ENCODE results near the gene CCL18. TPM values are rescaled to one million over a fixed set of nuclear protein-coding genes. Genes with fewer than 3 reads are reported as not detected.
A peak's percentile ranks its signal among the peaks of the same experiment; 100 is the strongest.
"Not testable (repeated sequence)": the region's sequence is repeated elsewhere in the genome, so short reads cannot be mapped to it uniquely, and the experiment has no call there.

CCL18 gene
- total RNA-seq, 5 donors from 2014 or later (not counting 1 experiment from before 2014, with no cell fraction given), result not detected

GRCh38 chr17:36074365-36074764 lies 10.3 kb downstream of the CCL18 start:
- ChIA-PET POLR2A (interaction anchor here in 1 of 2 donors (0.6 kb wide), 1 partner anchor 53 kb away, joined by 3 read pairs; no protein-coding TSS in a partner anchor), CTCF (interaction anchor here in 1 of 2 donors (1.1 to 1.6 kb wide), 2 partner anchors 74 to 99 kb away, joined by 4 read pairs; no protein-coding TSS in a partner anchor)
- no CpG with 5 or more reads among the region's 1 CpG for WGBS (ENCODE audit: insufficient coverage)
- Histone ChIP-seq H3K9me3 (no peaks in the 10 kb centered on the region), H3K4me3 (ENCODE audit: control insufficient read depth in 1 of 2, extremely low read depth in 1 of 2, low read length in 1 of 2) (no peak overlapping the region), H3K27me3 (replicated peaks in 1 of 2; ENCODE audit: control insufficient read depth in 2 of 2, extremely low read depth in 1 of 2, insufficient read depth in 2 of 2, low read length in 1 of 2) (no peaks in the 10 kb centered on the region), H3K27ac (ENCODE audit: low read length) (peak overlapping the region; percentile 10), H3K4me1 (ENCODE audit: control insufficient read depth in 1 of 2, extremely low read depth in 1 of 2, insufficient read depth in 2 of 2, low read length in 2 of 2) (peaks cover 0 to 35% of the 10 kb centered on the region in 2 experiments), H3K36me3 (ENCODE audit: control insufficient read depth in 2 of 2, extremely low read depth in 1 of 2, insufficient read depth in 1 of 2, low read length in 1 of 2) (no peaks in the 10 kb centered on the region)
- Mint-ChIP-seq H3K4me3 (no peak overlapping the region), H3K9me3 (peaks cover 2 to 9% (median 4%) of the 10 kb centered on the region in 3 donors), H3K36me3 (no peaks in the 10 kb centered on the region), H3K4me1 (peaks cover 5 to 7% (median 6%) of the 10 kb centered on the region in 3 donors), H3K27me3 (peaks cover 4 to 6% of the 10 kb centered on the region in 2 donors), H3K27ac (no peak overlapping the region)
- ATAC-seq (replicated peaks in 1 of 4) (no peak), DNase-seq (no peak)

- H3K27me3 Mint-ChIP-seq; H3K9me3 ChIP-seq; H3K27me3 ChIP-seq (replicated peaks in 1 of 2; ENCODE audit: control insufficient read depth in 2 of 2, extremely low read depth in 1 of 2, insufficient read depth in 2 of 2, low read length in 1 of 2); H3K9me3 Mint-ChIP-seq; POLR2A ChIA-PET; H3K4me3 ChIP-seq (ENCODE audit: control insufficient read depth in 1 of 2, extremely low read depth in 1 of 2, low read length in 1 of 2); H3K36me3 ChIP-seq (ENCODE audit: control insufficient read depth in 2 of 2, extremely low read depth in 1 of 2, insufficient read depth in 1 of 2, low read length in 1 of 2); H3K36me3 Mint-ChIP-seq; DNase-seq: not testable (repeated sequence)
- H3K27ac ChIP-seq (ENCODE audit: low read length), result peak overlapping the region; percentile 92
- WGBS (ENCODE audit: insufficient coverage), result 60% methylated on average over 1 of the region's 5 CpGs
- peaks cover 10 to 45% (median 21%) of the 10 kb centered on the region in 3 donors for H3K4me1 Mint-ChIP-seq
- peak overlapping the region; percentile 90 to 91 for H3K27ac Mint-ChIP-seq
- CTCF ChIA-PET, result interaction anchor here in 1 of 2 donors (1.3 kb wide), 1 partner anchor 10 kb away, joined by 8 read pairs; no protein-coding TSS in a partner anchor
- peaks cover 0 to 51% of the 10 kb centered on the region in 2 experiments for H3K4me1 ChIP-seq (ENCODE audit: control insufficient read depth in 1 of 2, extremely low read depth in 1 of 2, insufficient read depth in 2 of 2, low read length in 2 of 2)
- ATAC-seq (replicated peaks in 1 of 4), result peak in 3 of 4 experiments; percentile 13 to 24 (median 14)
- H3K4me3 Mint-ChIP-seq, result peak overlapping the region in 2 of 3 donors; percentile 36 to 55
These were observed 17.8 kb downstream of the CCL18 start for GRCh38 chr17:36081681-36082471.

- H3K36me3 ChIP-seq (ENCODE audit: control insufficient read depth in 2 of 2, extremely low read depth in 1 of 2, insufficient read depth in 1 of 2, low read length in 1 of 2); POLR2A ChIA-PET; H3K27me3 ChIP-seq (replicated peaks in 1 of 2; ENCODE audit: control insufficient read depth in 2 of 2, extremely low read depth in 1 of 2, insufficient read depth in 2 of 2, low read length in 1 of 2); H3K36me3 Mint-ChIP-seq; H3K9me3 Mint-ChIP-seq; H3K27me3 Mint-ChIP-seq; H3K4me3 ChIP-seq (ENCODE audit: control insufficient read depth in 1 of 2, extremely low read depth in 1 of 2, low read length in 1 of 2); H3K9me3 ChIP-seq: not testable (repeated sequence)
- Mint-ChIP-seq H3K27ac (peak overlapping the region; percentile 90 to 91), H3K4me1 (peaks cover 10 to 45% (median 21%) of the 10 kb centered on the region in 3 donors), H3K4me3 (peak overlapping the region; percentile 21 to 55 (median 36))
- CTCF ChIA-PET, result interaction anchor here in 1 of 2 donors (0.7 to 1.3 kb wide), 2 partner anchors 11 to 21 kb away, joined by 3 to 8 read pairs; no protein-coding TSS in a partner anchor
- DNase-seq, result peak in 33 of 35 experiments; percentile 12 to 79 (median 53)
- Histone ChIP-seq H3K27ac (ENCODE audit: low read length) (peak overlapping the region; percentile 92), H3K4me1 (ENCODE audit: control insufficient read depth in 1 of 2, extremely low read depth in 1 of 2, insufficient read depth in 2 of 2, low read length in 2 of 2) (peaks cover 0 to 51% of the 10 kb centered on the region in 2 experiments)
- ATAC-seq (replicated peaks in 1 of 4), result peak; percentile 69 to 87 (median 76)
- 20% methylated on average over 5 of the region's 8 CpGs for WGBS (ENCODE audit: insufficient coverage)
These were observed 18.5 kb downstream of the CCL18 start for GRCh38 chr17:36082482-36083120.

- H3K36me3 Mint-ChIP-seq; H3K9me3 ChIP-seq; H3K27me3 ChIP-seq (replicated peaks in 1 of 2; ENCODE audit: control insufficient read depth in 2 of 2, extremely low read depth in 1 of 2, insufficient read depth in 2 of 2, low read length in 1 of 2); H3K4me3 ChIP-seq (ENCODE audit: control insufficient read depth in 1 of 2, extremely low read depth in 1 of 2, low read length in 1 of 2); ATAC-seq (replicated peaks in 1 of 4); CTCF ChIA-PET; POLR2A ChIA-PET; H3K4me3 Mint-ChIP-seq; DNase-seq; H3K36me3 ChIP-seq (ENCODE audit: control insufficient read depth in 2 of 2, extremely low read depth in 1 of 2, insufficient read depth in 1 of 2, low read length in 1 of 2); H3K9me3 Mint-ChIP-seq: not testable (repeated sequence)
- Mint-ChIP-seq H3K27ac (peak overlapping the region in 1 of 2 donors; percentile 83), H3K4me1 (peaks cover 10 to 49% (median 23%) of the 10 kb centered on the region in 3 donors), H3K27me3 (peaks cover 10 to 11% of the 10 kb centered on the region in 2 donors)
- H3K4me1 ChIP-seq (ENCODE audit: control insufficient read depth in 1 of 2, extremely low read depth in 1 of 2, insufficient read depth in 2 of 2, low read length in 2 of 2), result peaks cover 0 to 55% of the 10 kb centered on the region in 2 experiments
- WGBS (ENCODE audit: insufficient coverage), result no CpG with 5 or more reads among the region's 2 CpGs
- H3K27ac ChIP-seq (ENCODE audit: low read length), result peak overlapping the region; percentile 34
These were observed 19.6 kb downstream of the CCL18 start for GRCh38 chr17:36083691-36084090.

- no CpG with 5 or more reads among the region's 1 CpG for WGBS (ENCODE audit: insufficient coverage)
- H3K27ac ChIP-seq (ENCODE audit: low read length), result no peak overlapping the region
- DNase-seq, result no peak
- Mint-ChIP-seq H3K4me1 (peaks cover 19 to 66% (median 30%) of the 10 kb centered on the region in 3 donors), H3K4me3 (no peak overlapping the region), H3K27ac (peak overlapping the region in 1 of 2 donors; percentile 43), H3K36me3 (no peaks in the 10 kb centered on the region), H3K27me3 (peaks cover 22 to 25% of the 10 kb centered on the region in 2 donors), H3K9me3 (no peaks in the 10 kb centered on the region)
- peaks cover 0 to 5% of the 10 kb centered on the region in 2 experiments for H3K27me3 ChIP-seq (replicated peaks in 1 of 2; ENCODE audit: control insufficient read depth in 2 of 2, extremely low read depth in 1 of 2, insufficient read depth in 2 of 2, low read length in 1 of 2)
- POLR2A ChIA-PET, result no interaction called here
- H3K9me3 ChIP-seq, result no peaks in the 10 kb centered on the region
- no peak for ATAC-seq (replicated peaks in 1 of 4)
- no peak overlapping the region for H3K4me3 ChIP-seq (ENCODE audit: control insufficient read depth in 1 of 2, extremely low read depth in 1 of 2, low read length in 1 of 2)
- CTCF ChIA-PET, result interaction anchor here in 1 of 2 donors (0.5 kb wide), 1 partner anchor 237 kb away, joined by 3 read pairs; no protein-coding TSS in a partner anchor
- no peaks in the 10 kb centered on the region for H3K36me3 ChIP-seq (ENCODE audit: control insufficient read depth in 2 of 2, extremely low read depth in 1 of 2, insufficient read depth in 1 of 2, low read length in 1 of 2)
- peaks cover 0 to 65% of the 10 kb centered on the region in 2 experiments for H3K4me1 ChIP-seq (ENCODE audit: control insufficient read depth in 1 of 2, extremely low read depth in 1 of 2, insufficient read depth in 2 of 2, low read length in 2 of 2)
These were observed 21.7 kb downstream of the CCL18 start for GRCh38 chr17:36085765-36086164.

- no peak overlapping the region for H3K27ac Mint-ChIP-seq
- no peak overlapping the region for H3K4me3 Mint-ChIP-seq
- ChIA-PET CTCF (interaction anchor here in 1 of 2 donors (0.9 kb wide), 1 partner anchor 14 kb away, joined by 3 read pairs; no protein-coding TSS in a partner anchor), POLR2A (no interaction called here)
- H3K4me3 ChIP-seq (ENCODE audit: control insufficient read depth in 1 of 2, extremely low read depth in 1 of 2, low read length in 1 of 2), result no peak overlapping the region
- peaks cover 22% of the 10 kb centered on the region in 2 donors for H3K27me3 Mint-ChIP-seq
- ATAC-seq (replicated peaks in 1 of 4) (no peak), DNase-seq (no peak)
- H3K9me3 ChIP-seq, result no peaks in the 10 kb centered on the region
- no peaks in the 10 kb centered on the region for H3K36me3 ChIP-seq (ENCODE audit: control insufficient read depth in 2 of 2, extremely low read depth in 1 of 2, insufficient read depth in 1 of 2, low read length in 1 of 2)
- H3K4me1 ChIP-seq (ENCODE audit: control insufficient read depth in 1 of 2, extremely low read depth in 1 of 2, insufficient read depth in 2 of 2, low read length in 2 of 2), result peaks cover 0 to 56% of the 10 kb centered on the region in 2 experiments
- peaks cover 19 to 65% (median 29%) of the 10 kb centered on the region in 3 donors for H3K4me1 Mint-ChIP-seq
- H3K27ac ChIP-seq (ENCODE audit: low read length), result no peak overlapping the region
- WGBS (ENCODE audit: insufficient coverage), result 100% methylated on average over 1 of the region's 1 CpG
- no peaks in the 10 kb centered on the region for H3K36me3 Mint-ChIP-seq
- H3K9me3 Mint-ChIP-seq, result no peaks in the 10 kb centered on the region
- peaks cover 0 to 5% of the 10 kb centered on the region in 2 experiments for H3K27me3 ChIP-seq (replicated peaks in 1 of 2; ENCODE audit: control insufficient read depth in 2 of 2, extremely low read depth in 1 of 2, insufficient read depth in 2 of 2, low read length in 1 of 2)
These were observed 22.7 kb downstream of the CCL18 start for GRCh38 chr17:36086791-36087190.

Data from T-cell (primary cell).